ENCODE measurements around the gene TBPL1.
A peak's percentile ranks its signal among the peaks of the same experiment; 100 is the strongest.

TBPL1 gene

GRCh38 chr6:133939778-133940667 is 13.0 kb upstream of the TBPL1 start:
- in situ Hi-C loops (cut with MboI; ENCODE audit: low sequenced_read_pairs, unreplicated experiment), result no loop called here
- no peak for DNase-seq (ENCODE audit: low spot score)
- no peak for TF ChIP-seq CTCF (IDR thresholded peaks at IDR 0.05; ENCODE audit: borderline replicate concordance, control extremely low read depth, extremely low read depth, insufficient read depth, missing control alignments)

GRCh38 chr6:133945158-133945557 is 7.9 kb upstream of the TBPL1 start:
- no peak for TF ChIP-seq CTCF (IDR thresholded peaks at IDR 0.05; ENCODE audit: borderline replicate concordance, control extremely low read depth, extremely low read depth, insufficient read depth, missing control alignments)
- in situ Hi-C loops (cut with MboI; ENCODE audit: low sequenced_read_pairs, unreplicated experiment), result no loop called here
- no peak for DNase-seq (ENCODE audit: low spot score)

- no peak for DNase-seq (ENCODE audit: low spot score)
- TF ChIP-seq CTCF (IDR thresholded peaks at IDR 0.05; ENCODE audit: borderline replicate concordance, control extremely low read depth, extremely low read depth, insufficient read depth, missing control alignments), result no peak
- in situ Hi-C loops (cut with MboI; ENCODE audit: low sequenced_read_pairs, unreplicated experiment), result no loop called here
Measured at GRCh38 chr6:133947302-133947900, 5.6 kb upstream of the TBPL1 start.

- in situ Hi-C loops (cut with MboI; ENCODE audit: low sequenced_read_pairs, unreplicated experiment), result no loop called here
- no peak for TF ChIP-seq CTCF (IDR thresholded peaks at IDR 0.05; ENCODE audit: borderline replicate concordance, control extremely low read depth, extremely low read depth, insufficient read depth, missing control alignments)
- DNase-seq (ENCODE audit: low spot score), result no peak
Measured at GRCh38 chr6:133948472-133948871, 4.6 kb upstream of the TBPL1 start.

- TF ChIP-seq CTCF (IDR thresholded peaks at IDR 0.05; ENCODE audit: borderline replicate concordance, control extremely low read depth, extremely low read depth, insufficient read depth, missing control alignments), result no peak
- in situ Hi-C loops (cut with MboI; ENCODE audit: low sequenced_read_pairs, unreplicated experiment), result no loop called here
- no peak for DNase-seq (ENCODE audit: low spot score)
Measured at GRCh38 chr6:133951227-133951626, 1.8 kb upstream of the TBPL1 start.

GRCh38 chr6:133951881-133952814 is 876 bp upstream of the TBPL1 start:
- in situ Hi-C loops (cut with MboI; ENCODE audit: low sequenced_read_pairs, unreplicated experiment), result no loop called here
- no peak for TF ChIP-seq CTCF (IDR thresholded peaks at IDR 0.05; ENCODE audit: borderline replicate concordance, control extremely low read depth, extremely low read depth, insufficient read depth, missing control alignments)

More at GRCh38 chr6:133951881-133952814, 876 bp upstream of the TBPL1 start:
- peak; percentile 69 for DNase-seq (ENCODE audit: low spot score)
